Spleen (tissue), 13 donors: ENCODE measurements around the gene PRAMEF11. TPM values are rescaled to one million over a fixed set of nuclear protein-coding genes. Genes with fewer than 3 reads are reported as not detected.
"Not testable (repeated sequence)": the region's sequence is repeated elsewhere in the genome, so short reads cannot be mapped to it uniquely, and the experiment has no call there.

Experiments used
- DNase-seq: peaks from one replicate; pipeline ENCODE4 v3.0.0-alpha.2; 2020
- H3K27ac ChIP-seq, 8 donors: fragments of 200-600 bp; sonication (generic) in 7 of 8; 1 replicate in 4 of 8; 2 replicates in 4 of 8; pipeline versions ENCODE4 v1.5.0 to v1.8.0; 2016 to 2021; ENCODE audit warnings: inconsistent platforms in 4 of 8, mild to moderate bottlenecking in 4 of 8, moderate library complexity in 1 of 8
- H3K27me3 ChIP-seq, 7 donors: fragments of 200-600 bp; sonication (generic) in 6 of 7; replicated peaks in 1 of 7; 1 replicate in 4 of 7; 2 replicates in 3 of 7; pipeline versions ENCODE4 v1.5.0 to v1.8.0; 2016 to 2021; ENCODE audit warnings: inconsistent platforms in 3 of 7, mild to moderate bottlenecking in 1 of 7
- H3K36me3 ChIP-seq, 6 donors: fragments of 200-600 bp; sonication (generic) in 5 of 6; 1 replicate in 4 of 6; 2 replicates in 2 of 6; pipeline versions ENCODE4 v1.5.0 to v1.8.0; 2016 to 2021; ENCODE audit warnings: inconsistent platforms in 2 of 6
- H3K4me1 ChIP-seq, 6 donors: fragments of 200-600 bp; sonication (generic) in 5 of 6; 1 replicate in 3 of 6; 2 replicates in 3 of 6; pipeline versions ENCODE4 v1.5.0 to v1.8.0; 2016 to 2021; ENCODE audit warnings: inconsistent platforms in 3 of 6
- H3K4me3 ChIP-seq, 8 donors: fragments of 200-600 bp; sonication (generic) in 7 of 8; 1 replicate in 4 of 8; 2 replicates in 4 of 8; pipeline versions ENCODE4 v1.5.0 to v1.8.0; 2016 to 2021; ENCODE audit warnings: inconsistent platforms in 4 of 8, mild to moderate bottlenecking in 4 of 8, moderate library complexity in 2 of 8
- H3K9me3 ChIP-seq, 8 donors: fragments of 200-600 bp; sonication (generic) in 7 of 8; 1 replicate in 4 of 8; 2 replicates in 4 of 8; pipeline versions ENCODE4 v1.5.0 to v1.8.0; 2016 to 2021; ENCODE audit warnings: inconsistent platforms in 4 of 8
- POLR2AphosphoS5 ChIP-seq, 3 donors: sonication (generic); formaldehyde crosslinking; IDR thresholded peaks; one replicate each; pipeline ENCODE4 v1.5.1; 2017; ENCODE audit warnings: antibody characterized with exemption in 3 of 3
- whole genome bisulfite sequencing, 5 donors: extraction: QIAGEN DNeasy Blood & Tissue Kit in 3 of 5; methylation state at CpG; one replicate each; pipeline versions ENCODE4 v1.1.5 to v1.1.7; 2013 to 2018; 5-methylcytosine and 5-hydroxymethylcytosine counted together
- intact Hi-C: fragments of 100-400 bp; cut with DNase I; formaldehyde crosslinking; loops from one replicate; pipeline ENCODE4 v1.15.0; 2023; ENCODE audit warnings: low total_unique reads
- long read RNA-seq, 2 donors: transcript quantifications; one replicate each; lab custom pipeline, GENCODE V29; 2026
- polyA plus RNA-seq, 3 donors: library from polyadenylated mRNA; stranded (reverse); fragments of 200-250 nt; gene quantifications; one replicate each; pipeline ENCODE4 v1.2.1, GENCODE V29; 2013
- total RNA-seq, 7 donors: library from RNA; depleted of rRNA in 3 of 7; stranded (reverse); fragments of >200 nt in 3 of 7; fragmentation: NEBNext Ultra II Directional in 4 of 7; extraction: Animal tissue kit (Norgen Biotek cat#: 25700) in 4 of 7; gene quantifications; one replicate each; pipeline versions ENCODE4 v1.1.0 to v1.2.1, GENCODE V29; 2016 to 2021
- TF ChIP-seq, protein P1 (sequence below), 11 experiments: fragments of 200-600 bp in 7 of 11; fragments of 450-650 bp in 4 of 11; sonication (generic) in 4 of 11; IDR thresholded peaks in 8 of 11; conservative IDR thresholded peaks in 3 of 11; 1 replicate in 7 of 11; 2 replicates in 4 of 11; pipeline versions ENCODE4 v1.4.0 to v1.8.0; 2016 to 2021; ENCODE audit warnings: antibody characterized with exemption in 11 of 11, inconsistent platforms in 4 of 11, mild to moderate bottlenecking in 1 of 11
- donor health status: healthy with polysubstance abuse.
- donor health status: DM: no; HTN: no; CAD: no; lungs with moderate emphysema.
- donor health status: DM: no; HTN: no; CAD: no.
- donor health status: Bipolar disorder and iron deficiency.
- donor health status: healthy.
- donor health status: DM: no; HTN: no; CAD: no.
- donor health status: DM: yes; HTN: yes; CAD: no.

PRAMEF11 gene
- total RNA-seq (not detected), polyA plus RNA-seq (not detected)
- long read RNA-seq, donor 1 = 0 reads
- long read RNA-seq, donor 2 = 0 reads

DNA sequence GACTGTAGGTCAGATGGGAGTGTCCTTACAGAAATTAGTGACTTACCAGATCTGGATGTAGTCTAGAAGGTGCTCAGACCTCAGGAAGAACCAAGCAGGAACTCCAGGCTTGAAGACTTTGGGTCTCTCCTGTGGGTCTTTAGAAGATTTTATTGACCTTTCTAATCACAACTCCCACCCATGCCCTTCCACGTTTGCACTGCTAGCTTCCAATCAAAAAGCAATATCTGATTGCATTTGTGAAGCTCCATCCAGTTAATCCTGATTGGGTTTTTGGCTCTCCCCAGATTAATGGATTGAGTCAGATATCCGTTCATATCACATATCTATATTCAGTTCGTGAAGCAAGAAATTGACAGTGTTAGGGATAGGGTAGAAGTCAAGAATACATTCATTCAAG lies at the start of gene PRAMEF11:
TSS of gene PRAMEF11 (minus strand) at position 101 of the 400 bp plus-strand sequence. CDS start 2,621 bp downstream, outside the sequence.
- H3K9me3 ChIP-seq, DNase-seq, intact Hi-C loops, H3K27me3 ChIP-seq, H3K4me3 ChIP-seq, H3K36me3 ChIP-seq, H3K4me1 ChIP-seq, H3K27ac ChIP-seq: not testable (repeated sequence)
- 56 to 72% (median 64%) methylated on average over 3 of the region's 3 CpGs for WGBS, 5 donors

- 75 to 91% (median 79%) methylated on average over 3 of the region's 4 CpGs for WGBS, 5 donors
- H3K27ac ChIP-seq, H3K36me3 ChIP-seq, H3K9me3 ChIP-seq, DNase-seq, H3K4me3 ChIP-seq, H3K4me1 ChIP-seq, H3K27me3 ChIP-seq, intact Hi-C loops: not testable (repeated sequence)
Measured at GRCh38 chr1:12878453-12878852, 47.2 kb upstream of the PRAMEF11 start.

DNA sequence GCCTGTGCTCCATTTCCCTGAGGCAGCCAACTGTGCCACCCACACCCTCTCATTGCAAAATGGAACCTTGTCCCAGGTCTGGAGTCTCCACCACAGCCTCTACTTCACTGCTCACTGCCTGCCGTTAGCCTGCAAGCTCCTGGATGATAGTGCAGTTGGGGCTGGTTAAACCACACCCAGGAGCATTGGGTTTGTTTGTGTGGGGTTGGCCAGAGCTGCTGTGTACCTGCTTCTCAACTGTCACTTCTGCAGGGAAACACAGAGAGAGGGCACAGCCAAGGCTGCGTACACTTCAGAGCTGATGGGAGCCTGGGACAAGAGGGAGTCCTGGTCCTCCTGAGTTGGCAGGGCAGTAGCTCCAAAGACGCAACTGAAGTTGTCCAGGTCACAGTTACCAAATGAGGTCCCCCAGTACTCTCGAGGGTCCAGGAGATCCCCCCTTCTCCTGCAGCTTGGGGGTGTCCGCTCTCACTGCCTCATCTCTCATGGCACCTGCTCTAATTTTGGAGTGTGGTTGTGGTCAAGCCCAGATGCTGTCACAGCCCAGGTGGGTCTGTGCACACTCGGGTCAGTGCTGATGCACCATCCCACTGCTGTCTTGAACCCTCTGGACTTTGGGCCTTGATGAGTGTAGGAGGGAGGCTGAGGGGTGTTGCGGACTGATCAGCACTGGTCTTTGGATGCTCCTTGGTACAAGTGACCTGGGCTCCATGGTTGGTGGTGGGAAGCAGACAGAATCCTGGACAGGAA lies 32.1 kb upstream of the PRAMEF11 start:
- H3K4me1 ChIP-seq, intact Hi-C loops, H3K27me3 ChIP-seq, H3K36me3 ChIP-seq, DNase-seq, H3K4me3 ChIP-seq, H3K27ac ChIP-seq, H3K9me3 ChIP-seq: not testable (repeated sequence)
- 87 to 100% (median 92%) methylated on average over 1 to 5 of the region's 7 CpGs; no CpG with 5 or more reads in 1 of the 5 donors for WGBS, 5 donors

- 56 to 90% (median 74%) methylated on average over 1 to 2 of the region's 2 CpGs for WGBS, 5 donors
- H3K27me3 ChIP-seq, H3K4me3 ChIP-seq, intact Hi-C loops, H3K4me1 ChIP-seq, DNase-seq, H3K36me3 ChIP-seq, H3K27ac ChIP-seq, H3K9me3 ChIP-seq: not testable (repeated sequence)
Measured at GRCh38 chr1:12856786-12857185, 25.6 kb upstream of the PRAMEF11 start, which contains the start of gene PRAMEF2. Gene PRAMEF2, plus strand, starts transcription at chr1:12857086. Its CDS starts 1,924 bp downstream, at chr1:12859010.

DNA sequence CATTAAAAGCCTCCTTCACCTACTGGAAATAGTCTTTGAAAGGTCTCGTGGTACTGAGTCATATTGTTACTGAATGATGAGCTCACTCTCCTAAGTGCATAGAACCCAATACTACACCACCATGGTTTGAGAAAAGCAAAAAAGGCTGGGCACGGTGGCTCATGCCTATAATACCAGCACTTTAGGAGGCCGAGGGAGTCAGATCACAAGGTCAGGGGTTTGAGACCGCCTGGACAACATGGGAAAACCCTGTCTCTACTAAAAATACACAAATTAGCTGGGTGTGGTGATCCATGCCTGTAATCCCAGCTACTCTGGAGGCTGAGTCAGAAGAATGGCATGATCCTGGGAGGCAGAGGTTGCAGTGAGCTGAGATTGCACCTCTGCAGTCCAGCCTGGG lies 20.6 kb upstream of the PRAMEF11 start:
- Histone ChIP-seq H3K36me3 (no peaks in the 10 kb centered on the region), H3K27ac (no peak overlapping the region), H3K4me1 (no peaks in the 10 kb centered on the region), H3K4me3 (no peak overlapping the region), H3K27me3 (peaks cover 0 to 4% (median 0%) of the 10 kb centered on the region in 7 donors), H3K9me3 (peaks cover 0 to 5% (median 0%) of the 10 kb centered on the region in 8 donors)
- 66 to 85% (median 72%) methylated on average over 4 of the region's 4 CpGs for WGBS, 5 donors
- no peak for TF ChIP-seq POLR2AphosphoS5 (IDR thresholded peaks at IDR 0.05)
- TF ChIP-seq, protein P1, sequence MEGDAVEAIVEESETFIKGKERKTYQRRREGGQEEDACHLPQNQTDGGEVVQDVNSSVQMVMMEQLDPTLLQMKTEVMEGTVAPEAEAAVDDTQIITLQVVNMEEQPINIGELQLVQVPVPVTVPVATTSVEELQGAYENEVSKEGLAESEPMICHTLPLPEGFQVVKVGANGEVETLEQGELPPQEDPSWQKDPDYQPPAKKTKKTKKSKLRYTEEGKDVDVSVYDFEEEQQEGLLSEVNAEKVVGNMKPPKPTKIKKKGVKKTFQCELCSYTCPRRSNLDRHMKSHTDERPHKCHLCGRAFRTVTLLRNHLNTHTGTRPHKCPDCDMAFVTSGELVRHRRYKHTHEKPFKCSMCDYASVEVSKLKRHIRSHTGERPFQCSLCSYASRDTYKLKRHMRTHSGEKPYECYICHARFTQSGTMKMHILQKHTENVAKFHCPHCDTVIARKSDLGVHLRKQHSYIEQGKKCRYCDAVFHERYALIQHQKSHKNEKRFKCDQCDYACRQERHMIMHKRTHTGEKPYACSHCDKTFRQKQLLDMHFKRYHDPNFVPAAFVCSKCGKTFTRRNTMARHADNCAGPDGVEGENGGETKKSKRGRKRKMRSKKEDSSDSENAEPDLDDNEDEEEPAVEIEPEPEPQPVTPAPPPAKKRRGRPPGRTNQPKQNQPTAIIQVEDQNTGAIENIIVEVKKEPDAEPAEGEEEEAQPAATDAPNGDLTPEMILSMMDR (IDR thresholded peaks at IDR 0.05 in 8 of 11, conservative IDR thresholded peaks at IDR 0.05 in 3 of 11) = no peak
- DNase-seq = no peak
- intact Hi-C loops = no loop called here

DNA sequence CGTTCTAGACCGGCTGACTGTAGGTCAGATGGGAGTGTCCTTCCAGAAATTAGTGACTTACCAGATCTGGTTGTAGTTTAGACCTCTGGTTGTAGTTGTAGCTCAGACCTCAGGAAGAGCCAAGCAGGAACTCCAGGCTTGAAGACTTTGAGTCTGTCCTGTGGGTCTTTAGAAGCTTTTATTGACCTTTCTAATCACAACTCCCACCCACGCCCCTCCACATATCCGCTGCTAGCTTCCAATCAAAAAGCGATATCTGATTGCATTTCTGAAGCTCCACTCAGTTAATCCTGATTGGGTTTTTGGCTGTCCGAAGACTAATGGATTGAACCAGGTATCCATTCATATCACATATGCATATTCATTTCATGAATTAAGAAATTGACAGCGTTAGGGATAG lies 17.4 kb upstream of the PRAMEF11 start, which contains the start of gene HNRNPCL1:
TSS of gene HNRNPCL1 (minus strand) at position 101 of the 400 bp plus-strand sequence. CDS start 431 bp downstream, outside the sequence.
- H3K4me1 ChIP-seq, intact Hi-C loops, H3K9me3 ChIP-seq, H3K27ac ChIP-seq, H3K4me3 ChIP-seq, H3K36me3 ChIP-seq, DNase-seq: not testable (repeated sequence)
- peaks cover 0 to 10% (median 0%) of the 10 kb centered on the region in 7 donors for H3K27me3 ChIP-seq
- WGBS, 5 donors = 77 to 94% (median 88%) methylated on average over 7 of the region's 7 CpGs

DNA sequence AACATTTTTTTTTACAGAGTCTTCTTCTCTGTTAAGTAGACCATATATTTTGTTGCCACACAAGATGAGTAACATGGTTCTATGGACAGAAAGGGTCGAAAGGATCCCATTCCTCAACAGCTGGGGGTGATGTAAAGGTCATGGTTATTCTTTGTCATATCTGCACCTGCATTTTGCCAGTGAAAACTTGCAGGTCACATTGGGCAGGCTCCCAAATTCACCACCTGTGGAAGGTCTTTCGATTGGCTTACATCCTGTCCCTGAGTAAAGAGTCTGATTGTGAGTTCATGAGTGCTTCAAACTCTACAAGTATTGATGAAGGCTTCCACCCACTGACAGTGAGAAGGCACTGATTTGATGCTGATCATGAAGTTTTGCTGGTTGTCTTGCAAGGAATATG lies 2.0 kb upstream of the PRAMEF11 start:
- intact Hi-C loops, H3K36me3 ChIP-seq, H3K27me3 ChIP-seq, H3K4me1 ChIP-seq, H3K4me3 ChIP-seq, H3K9me3 ChIP-seq, DNase-seq, H3K27ac ChIP-seq: not testable (repeated sequence)
- WGBS, 5 donors = 50 to 64% (median 59%) methylated on average over 2 of the region's 2 CpGs

- DNase-seq, H3K4me3 ChIP-seq, H3K4me1 ChIP-seq, H3K36me3 ChIP-seq, H3K9me3 ChIP-seq, intact Hi-C loops, H3K27ac ChIP-seq: not testable (repeated sequence)
- 70 to 82% (median 76%) methylated on average over 5 to 6 of the region's 6 CpGs for WGBS, 5 donors
- peaks cover 0 to 27% (median 0%) of the 10 kb centered on the region in 7 donors for H3K27me3 ChIP-seq
Measured at GRCh38 chr1:12819061-12819460, 12.1 kb downstream of the PRAMEF11 start.
